H1 (cell line): ENCODE data around the gene SLAMF6. TPM values are rescaled to one million over a fixed set of nuclear protein-coding genes. Genes with fewer than 3 reads are reported as not detected.
"Not testable (repeated sequence)": the region's sequence is repeated elsewhere in the genome, so short reads cannot be mapped to it uniquely, and the experiment has no call there.

ENCODE experiments used
- CTCF ChIA-PET: fragments of 300-600 bp; sonication (Branson Sonifier 250); formaldehyde crosslinking; loops from one replicate; lab custom pipeline; 2021; ENCODE audit not compliant: partially characterized antibody; lab: Charles Lee
- POLR2A ChIA-PET: fragments of 300-600 bp; sonication (Branson Sonifier 250); formaldehyde crosslinking; loops from one replicate; lab custom pipeline; 2021; ENCODE audit warnings: inconsistent platforms; ENCODE audit not compliant: partially characterized antibody; lab: Charles Lee
- DNase-seq, 2 experiments: peaks; one replicate each; pipeline versions ENCODE4 v3.0.0 to v3.0.0-alpha.2; 2010 to 2022; ENCODE audit warnings: low spot score in 2 of 2, low read depth in 1 of 2, mixed read lengths in 1 of 2
- FAIRE-seq: peaks from 2 replicates; lab custom pipeline; 2011; peaks lifted over from hg19 to GRCh38; lab: Jason Lieb, UNC
- H2AFZ ChIP-seq: 2 replicates; pipeline ENCODE4 v1.8.1; 2012; ENCODE audit warnings: low read length, inconsistent platforms
- H2AK5ac ChIP-seq: 2 replicates; pipeline ENCODE4 v1.6.1; 2013; ENCODE audit warnings: low read depth, low read length
- H2BK120ac ChIP-seq: replicated peaks from 2 replicates; pipeline ENCODE3; 2013; ENCODE audit warnings: low read depth, low read length, inconsistent platforms
- H2BK12ac ChIP-seq: 2 replicates; pipeline ENCODE4 v1.6.1; 2013; ENCODE audit warnings: low read depth, low read length
- H2BK15ac ChIP-seq: 2 replicates; pipeline ENCODE4 v1.6.1; 2013; ENCODE audit warnings: low read length
- H2BK20ac ChIP-seq: 2 replicates; pipeline ENCODE4 v1.6.1; 2013; ENCODE audit warnings: low read length
- H2BK5ac ChIP-seq: 2 replicates; pipeline ENCODE4 v1.6.1; 2013; ENCODE audit warnings: low read depth, low read length
- H3K14ac ChIP-seq: 2 replicates; pipeline ENCODE4 v1.6.1; 2013; ENCODE audit warnings: inconsistent platforms; ENCODE audit not compliant: insufficient read length
- H3K18ac ChIP-seq: 2 replicates; pipeline ENCODE4 v1.6.1; 2013; ENCODE audit warnings: low read length; ENCODE audit errors: extremely low read depth
- H3K23ac ChIP-seq: 2 replicates; pipeline ENCODE4 v1.6.1; 2013; ENCODE audit warnings: inconsistent platforms; ENCODE audit not compliant: insufficient read length
- H3K23me2 ChIP-seq: 2 replicates; pipeline ENCODE4 v1.6.1; 2013; ENCODE audit warnings: low read depth, low read length
- H3K27ac ChIP-seq: 2 replicates; pipeline ENCODE4 v1.6.1; 2011; ENCODE audit warnings: low read depth, low read length, inconsistent platforms
- H3K27me3 ChIP-seq, 4 experiments: replicated peaks in 1 of 4; 1 replicate in 1 of 4; 2 replicates in 3 of 4; pipeline versions ENCODE4 v1.6.1 to v1.8.1; 2011 to 2013; ENCODE audit warnings: low read length in 3 of 4, mild to moderate bottlenecking in 3 of 4, inconsistent platforms in 2 of 4, mixed read lengths in 2 of 4, moderate library complexity in 1 of 4; ENCODE audit not compliant: control insufficient read depth in 3 of 4, insufficient read depth in 3 of 4; ENCODE audit errors: extremely low read depth in 1 of 4
- H3K36me3 ChIP-seq, 4 experiments: 2 replicates each; pipeline versions ENCODE4 v1.6.1 to v1.8.1; 2011 to 2013; ENCODE audit warnings: mild to moderate bottlenecking in 4 of 4, low read length in 3 of 4, moderate library complexity in 2 of 4, control low read depth in 1 of 4, inconsistent platforms in 1 of 4; ENCODE audit not compliant: insufficient read depth in 4 of 4, control insufficient read depth in 2 of 4
- H3K4ac ChIP-seq: replicated peaks from 2 replicates; pipeline ENCODE3; 2013; ENCODE audit warnings: low read length, low read depth, mixed read lengths, inconsistent platforms; ENCODE audit not compliant: insufficient read length
- H3K4me1 ChIP-seq, 4 experiments: replicated peaks in 1 of 4; 1 replicate in 1 of 4; 2 replicates in 3 of 4; pipeline versions ENCODE4 v1.6.1 to v1.8.1; 2011 to 2013; ENCODE audit warnings: low read length in 3 of 4, inconsistent platforms in 2 of 4, mixed read lengths in 1 of 4; ENCODE audit not compliant: insufficient read depth in 4 of 4, control insufficient read depth in 3 of 4
- H3K4me2 ChIP-seq, 2 experiments: 2 replicates each; pipeline versions ENCODE4 v1.6.1 to v1.8.1; 2011 to 2013; ENCODE audit warnings: low read depth in 2 of 2, low read length in 2 of 2, control low read depth in 1 of 2, inconsistent platforms in 1 of 2, mild to moderate bottlenecking in 1 of 2; ENCODE audit not compliant: insufficient read depth in 1 of 2
- H3K4me3 ChIP-seq, 4 experiments: fragments of 200-600, 300-600 bp in 1 of 4; sonication (generic), shearing (Covaris generic), sonication (Bioruptor Twin) in 1 of 4; 2 replicates each; pipeline versions ENCODE4 v1.5.1 to v1.8.1; 2011 to 2016; ENCODE audit warnings: low read length in 4 of 4, low read depth in 3 of 4, control low read depth in 2 of 4, inconsistent platforms in 2 of 4, mild to moderate bottlenecking in 2 of 4, mixed read lengths in 1 of 4, moderate library complexity in 1 of 4; ENCODE audit not compliant: insufficient read depth in 2 of 4; ENCODE audit errors: extremely low read depth in 1 of 4
- H3K56ac ChIP-seq: replicated peaks from 2 replicates; pipeline ENCODE3; 2013; ENCODE audit warnings: low read depth, mild to moderate bottlenecking, mixed read lengths, low read length, inconsistent platforms; ENCODE audit not compliant: insufficient read length
- H3K79me1 ChIP-seq: 2 replicates; pipeline ENCODE4 v1.6.1; 2013; ENCODE audit warnings: low read depth, low read length, control low read depth
- H3K79me2 ChIP-seq, 2 experiments: 2 replicates each; pipeline versions ENCODE4 v1.6.1 to v1.8.1; 2012 to 2013; ENCODE audit warnings: low read length in 2 of 2, mild to moderate bottlenecking in 2 of 2, inconsistent platforms in 1 of 2; ENCODE audit not compliant: insufficient read depth in 2 of 2, control insufficient read depth in 1 of 2
- H3K9ac ChIP-seq, 4 experiments: replicated peaks in 1 of 4; 1 replicate in 1 of 4; 2 replicates in 3 of 4; pipeline versions ENCODE4 v1.6.1 to v1.8.1; 2011 to 2013; ENCODE audit warnings: low read depth in 3 of 4, low read length in 3 of 4, control low read depth in 2 of 4, mild to moderate bottlenecking in 2 of 4, moderate library complexity in 2 of 4, inconsistent platforms in 1 of 4; ENCODE audit errors: extremely low read depth in 1 of 4
- H3K9me3 ChIP-seq, 2 experiments: 2 replicates each; pipeline versions ENCODE4 v1.6.1 to v1.8.1; 2012 to 2013; ENCODE audit warnings: mild to moderate bottlenecking in 2 of 2, moderate library complexity in 2 of 2, control low read depth in 1 of 2, inconsistent platforms in 1 of 2, low read depth in 1 of 2, low read length in 1 of 2, mixed read lengths in 1 of 2; ENCODE audit not compliant: insufficient read depth in 2 of 2
- H4K20me1 ChIP-seq, 2 experiments: replicated peaks in 1 of 2; 2 replicates each; pipeline versions ENCODE3 to v1.8.1; 2011 to 2013; ENCODE audit warnings: inconsistent platforms in 2 of 2, low read length in 2 of 2, mild to moderate bottlenecking in 1 of 2; ENCODE audit not compliant: insufficient read depth in 2 of 2, control insufficient read depth in 1 of 2
- H4K5ac ChIP-seq: 2 replicates; pipeline ENCODE4 v1.6.1; 2013; ENCODE audit warnings: low read length, low read depth, mixed read lengths, inconsistent platforms; ENCODE audit not compliant: insufficient read length
- H4K8ac ChIP-seq: 2 replicates; pipeline ENCODE4 v1.8.0; 2013; ENCODE audit warnings: mild to moderate bottlenecking, moderate library complexity, low read length, inconsistent platforms; ENCODE audit not compliant: insufficient read depth; ENCODE audit errors: extremely low read depth
- H4K91ac ChIP-seq: replicated peaks from 2 replicates; pipeline ENCODE3; 2013; ENCODE audit warnings: low read length, mixed read lengths, inconsistent platforms; ENCODE audit not compliant: insufficient read length
- WGBS, 2 experiments: shearing (Covaris generic) in 1 of 2; methylation state at CpG; one replicate each; pipeline versions ENCODE4 v1.1.6 to v1.1.7; 2013 to 2015; ENCODE audit warnings: low lambda C conversion rate in 2 of 2, mixed read lengths in 2 of 2, inconsistent platforms in 1 of 2, low coverage in 1 of 2, missing lambda C conversion rate in 1 of 2; ENCODE audit not compliant: insufficient replicate concordance in 2 of 2, insufficient coverage in 1 of 2, insufficient read length in 1 of 2; ENCODE audit errors: extremely low coverage in 1 of 2, missing lambda C conversion rate in 1 of 2; 5-methylcytosine and 5-hydroxymethylcytosine counted together
- polyA plus RNA-seq, 7 experiments: library from polyadenylated mRNA; depleted of rRNA in 3 of 7; stranded (reverse) in 5 of 7; unstranded in 2 of 7; fragments of >200 nt in 5 of 7; fragments of 200-250 nt in 2 of 7; gene quantifications; 1 replicate in 5 of 7; 2 replicates in 1 of 7; 4 replicates in 1 of 7; pipeline versions ENCODE4 v1.2.1 to v1.2.3, GENCODE V29; 2011 to 2013; ENCODE audit warnings: missing spikeins in 2 of 7, mixed read lengths in 2 of 7
- total RNA-seq: library from RNA; stranded (reverse); fragmentation: NEBNext Ultra II Directional; extraction: Animal tissue kit (Norgen Biotek cat#: 25700); gene quantifications from 2 replicates; pipeline ENCODE4 v1.2.1, GENCODE V29; 2021

Gene SLAMF6
- total and polyA plus RNA-seq, 2 of the 8 experiments (the other 6 are each of a cell fraction or from before 2014, with no cell fraction given), result not detected

DNA sequence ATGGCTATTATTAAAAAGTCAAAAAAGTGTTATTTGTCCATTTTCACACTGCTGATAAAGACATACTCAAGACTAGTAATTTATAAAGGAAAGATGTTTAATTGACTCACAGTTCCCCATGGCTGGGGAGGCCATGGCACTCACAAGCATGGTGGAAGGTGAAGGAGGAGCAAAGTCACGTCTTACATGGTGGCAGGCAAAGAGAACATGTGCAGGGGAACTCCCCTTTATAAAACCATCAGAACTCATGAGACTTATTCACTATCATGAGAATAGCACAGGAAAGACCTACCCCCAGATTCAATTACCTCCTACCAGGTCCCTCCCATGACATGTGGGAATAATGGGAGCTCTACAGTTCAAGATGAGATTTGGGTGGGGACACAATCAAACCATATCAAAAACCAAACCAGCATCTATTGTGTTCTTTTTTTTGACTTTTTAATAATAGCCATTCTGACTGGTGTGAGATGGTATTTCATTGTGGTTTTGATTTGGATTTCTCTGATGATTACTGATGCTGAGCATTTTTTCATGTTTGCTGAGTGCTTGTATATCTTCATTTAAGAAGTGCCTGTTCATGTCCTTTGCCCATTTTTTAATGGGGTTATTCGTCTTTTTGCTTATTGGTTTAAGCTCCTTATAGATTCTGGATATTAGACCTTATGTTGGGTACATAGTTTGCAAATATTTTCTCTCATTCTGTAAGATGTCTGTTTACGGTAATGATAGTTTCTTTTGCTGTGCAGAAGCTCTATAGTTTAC is 24.6 kb downstream of the SLAMF6 start:
- H2BK20ac ChIP-seq, H4K8ac ChIP-seq, H4K20me1 ChIP-seq, H2BK12ac ChIP-seq, H2BK5ac ChIP-seq, H3K27ac ChIP-seq, H3K14ac ChIP-seq, H3K36me3 ChIP-seq, DNase-seq, H3K79me2 ChIP-seq, H2BK15ac ChIP-seq, H3K18ac ChIP-seq, H3K56ac ChIP-seq, H3K23ac ChIP-seq, H4K91ac ChIP-seq, FAIRE-seq, H3K23me2 ChIP-seq, H3K4me3 ChIP-seq, H2AFZ ChIP-seq, H3K9me3 ChIP-seq, H3K79me1 ChIP-seq, POLR2A ChIA-PET, H3K4me1 ChIP-seq, H4K5ac ChIP-seq, H3K4me2 ChIP-seq, H3K9ac ChIP-seq, H3K4ac ChIP-seq, H2AK5ac ChIP-seq, H2BK120ac ChIP-seq, H3K27me3 ChIP-seq: not testable (repeated sequence)
- CTCF ChIA-PET, result interaction anchor here (0.6 kb wide), 1 partner anchor 100 kb away, joined by 4 read pairs; no protein-coding TSS in a partner anchor
- 94% methylated on average over 3 of the region's 3 CpGs; no CpG with 5 or more reads in 1 of the 2 experiments for WGBS, 2 experiments
